HepG2 (cell line): Measurements from ENCODE around the gene RAET1E. TPM values are rescaled to one million over a fixed set of nuclear protein-coding genes. Genes with fewer than 3 reads are reported as not detected.
A peak's percentile ranks its signal among the peaks of the same experiment; 100 is the strongest.

Source experiments
- ATAC-seq: fragments of 200-7000 bp; cut with Tn5 transposase; 3 replicates; pipeline ENCODE4 v1.9.1; 2020; ENCODE audit warnings: mild to moderate bottlenecking, moderate library complexity
- BruUV-seq: library from RNA; stranded (reverse); fragments of 400-500 nt; replicated peaks from 2 replicates; lab custom pipeline; 2021; lab: Mats Ljungman, UMichigan
- CTCF ChIA-PET: fragments of 300-600 bp; formaldehyde crosslinking; extraction: SDS; loops from one replicate; lab custom pipeline; 2021; ENCODE audit warnings: low total read pairs, inconsistent platforms, low intra/inter-chr PET ratio; lab: Yijun Ruan, JAX
- POLR2A ChIA-PET: fragments of 350-600 bp; sonication (Branson Sonifier 250); formaldehyde crosslinking; loops from one replicate; lab custom pipeline; 2020; ENCODE audit warnings: antibody characterized with exemption, inconsistent platforms; lab: Yijun Ruan, JAX
- DNase-seq: peaks from one replicate; pipeline ENCODE4 v3.0.0-alpha.2; 2015; ENCODE audit warnings: low spot score
- FAIRE-seq: peaks from 3 replicates; lab custom pipeline; 2011; peaks lifted over from hg19 to GRCh38; lab: Jason Lieb, UNC
- H2AFZ ChIP-seq: one replicate; pipeline ENCODE4 v1.6.1; 2011; ENCODE audit warnings: low read length, inconsistent platforms
- H3K27ac ChIP-seq: fragments of 300-600 bp; 3 replicates; pipeline ENCODE4 v1.8.0; 2011; ENCODE audit warnings: mixed run types, mild to moderate bottlenecking, mixed read lengths, low read length, inconsistent platforms; ENCODE audit not compliant: insufficient read depth; ENCODE audit errors: extremely low read length
- H3K27me3 ChIP-seq, 2 experiments: fragments of 200-600 bp in 1 of 2; 2 replicates in 1 of 2; 3 replicates in 1 of 2; pipeline versions ENCODE4 v1.6.0 to v1.8.0; 2011; ENCODE audit warnings: low read length in 2 of 2, mild to moderate bottlenecking in 2 of 2, moderate library complexity in 2 of 2, inconsistent platforms in 1 of 2; ENCODE audit not compliant: insufficient read depth in 2 of 2, control insufficient read depth in 1 of 2
- H3K36me3 ChIP-seq, 2 experiments: fragments of 200-600 bp in 1 of 2; replicated peaks in 1 of 2; 2 replicates in 1 of 2; 3 replicates in 1 of 2; pipeline versions ENCODE4 v1.5.1 to v1.8.0; 2011; ENCODE audit warnings: low read length in 2 of 2, inconsistent platforms in 1 of 2; ENCODE audit not compliant: insufficient read depth in 2 of 2, control insufficient read depth in 1 of 2
- H3K4me1 ChIP-seq: 2 replicates; pipeline ENCODE4 v1.5.1; 2012; ENCODE audit warnings: low read length, inconsistent platforms; ENCODE audit not compliant: insufficient read depth
- H3K4me2 ChIP-seq: 2 replicates; pipeline ENCODE4 v1.6.0; 2011; ENCODE audit warnings: low read depth, low read length, inconsistent platforms
- H3K4me3 ChIP-seq, 3 experiments: fragments of 200-600 bp in 1 of 3; sonication (generic), shearing (Covaris generic) in 1 of 3; replicated peaks in 1 of 3; 2 replicates each; pipeline ENCODE4 v1.5.1; 2011 to 2016; ENCODE audit warnings: low read length in 3 of 3, inconsistent platforms in 2 of 3, low read depth in 2 of 3, mild to moderate bottlenecking in 2 of 3, control low read depth in 1 of 3, mixed read lengths in 1 of 3; ENCODE audit not compliant: insufficient read depth in 1 of 3
- H3K79me2 ChIP-seq: one replicate; pipeline ENCODE4 v1.6.1; 2011; ENCODE audit warnings: low read length, inconsistent platforms; ENCODE audit not compliant: insufficient read depth
- H3K9ac ChIP-seq: 2 replicates; pipeline ENCODE4 v1.6.0; 2011; ENCODE audit warnings: mild to moderate bottlenecking, low read depth, low read length, inconsistent platforms; ENCODE audit not compliant: insufficient read depth
- H3K9me3 ChIP-seq: 2 replicates; pipeline ENCODE4 v1.5.1; 2012; ENCODE audit warnings: mild to moderate bottlenecking, low read length
- H4K20me1 ChIP-seq: 2 replicates; pipeline ENCODE4 v1.6.0; 2011; ENCODE audit warnings: inconsistent platforms, mild to moderate bottlenecking, low read length, moderate library complexity; ENCODE audit not compliant: insufficient read depth
- FOXA3 ChIP-seq: IDR thresholded peaks from 2 replicates; pipeline ENCODE4 v1.6.1; 2016; ENCODE audit warnings: missing genetic modification reagents, missing compliant biosample characterization
- KLF16 ChIP-seq, 2 experiments: sonication (generic) in 1 of 2; formaldehyde crosslinking in 1 of 2; IDR thresholded peaks; 2 replicates each; pipeline versions ENCODE4 v1.6.1 to v1.8.0; 2016 to 2023; ENCODE audit warnings: missing genetic modification reagents in 2 of 2, missing compliant biosample characterization in 1 of 2
- MAFK ChIP-seq, 2 experiments: IDR thresholded peaks in 1 of 2; conservative IDR thresholded peaks in 1 of 2; 2 replicates each; pipeline ENCODE4 v1.6.1; 2011; ENCODE audit warnings: improper control_type of control experiment in 2 of 2, low read length in 2 of 2
- MYNN ChIP-seq: sonication (generic); formaldehyde crosslinking; IDR thresholded peaks from 2 replicates; pipeline ENCODE4 v1.4.0; 2020; ENCODE audit warnings: mild to moderate bottlenecking, low read depth, missing genetic modification reagents
- PAF1 ChIP-seq: IDR thresholded peaks from 2 replicates; pipeline ENCODE4 v1.6.1; 2016; ENCODE audit warnings: missing genetic modification reagents, missing compliant biosample characterization
- ZNF17 ChIP-seq: sonication (generic); formaldehyde crosslinking; IDR thresholded peaks from 2 replicates; pipeline ENCODE4 v1.5.0; 2020; ENCODE audit warnings: mild to moderate bottlenecking, missing genetic modification reagents
- WGBS: methylation state at CpG from one replicate; pipeline ENCODE4 v1.1.6; 2017; ENCODE audit warnings: low lambda C conversion rate; 5-methylcytosine and 5-hydroxymethylcytosine counted together
- in situ Hi-C: cut with HindIII; loops from 2 replicates; pipeline ENCODE4 v1.10.0; 2017; ENCODE audit warnings: low pct_unique_long_range_greater_than_20kb; ENCODE audit not compliant: extremely low pct_ligation_motif_present
- intact Hi-C: fragments of 100-400 bp; cut with micrococcal nuclease; formaldehyde crosslinking; loops from one replicate; pipeline ENCODE4 v1.10.0; 2022; ENCODE audit not compliant: unreplicated experiment
- polyA plus RNA-seq, 8 experiments: library from polyadenylated mRNA; depleted of rRNA in 3 of 8; stranded (reverse) in 7 of 8; unstranded in 1 of 8; fragments of >200 nt; fragmentation: Illumina TruSeq in 4 of 8; extraction: Trizol in 4 of 8; gene quantifications; 2 replicates each; pipeline versions ENCODE4 v1.2.1 to v1.2.3, GENCODE V29; 2011 to 2016; ENCODE audit warnings: low read depth in 4 of 8, missing spikeins in 1 of 8, mixed read lengths in 1 of 8; ENCODE audit not compliant: insufficient read depth in 1 of 8
- total RNA-seq, 5 experiments: library from RNA; depleted of rRNA; stranded (reverse); fragments of >200 nt; fragmentation: Illumina TruSeq; extraction: Trizol; gene quantifications; 2 replicates each; pipeline ENCODE4 v1.2.3, GENCODE V29; 2016; ENCODE audit warnings: low read depth in 1 of 5
- TF ChIP-seq, protein P1 (sequence below): sonication (generic); formaldehyde crosslinking; IDR thresholded peaks from 2 replicates; pipeline ENCODE4 v1.4.0; 2020; ENCODE audit warnings: missing genetic modification reagents
- TF ChIP-seq, protein P2 (sequence below): sonication (generic); formaldehyde crosslinking; IDR thresholded peaks from 2 replicates; pipeline ENCODE4 v1.4.0; 2020; ENCODE audit warnings: missing genetic modification reagents

Gene RAET1E
- total and polyA plus RNA-seq, 2 of the 13 experiments (the other 11 are each of a cell fraction or from before 2014, with no cell fraction given) = not detected

DNA sequence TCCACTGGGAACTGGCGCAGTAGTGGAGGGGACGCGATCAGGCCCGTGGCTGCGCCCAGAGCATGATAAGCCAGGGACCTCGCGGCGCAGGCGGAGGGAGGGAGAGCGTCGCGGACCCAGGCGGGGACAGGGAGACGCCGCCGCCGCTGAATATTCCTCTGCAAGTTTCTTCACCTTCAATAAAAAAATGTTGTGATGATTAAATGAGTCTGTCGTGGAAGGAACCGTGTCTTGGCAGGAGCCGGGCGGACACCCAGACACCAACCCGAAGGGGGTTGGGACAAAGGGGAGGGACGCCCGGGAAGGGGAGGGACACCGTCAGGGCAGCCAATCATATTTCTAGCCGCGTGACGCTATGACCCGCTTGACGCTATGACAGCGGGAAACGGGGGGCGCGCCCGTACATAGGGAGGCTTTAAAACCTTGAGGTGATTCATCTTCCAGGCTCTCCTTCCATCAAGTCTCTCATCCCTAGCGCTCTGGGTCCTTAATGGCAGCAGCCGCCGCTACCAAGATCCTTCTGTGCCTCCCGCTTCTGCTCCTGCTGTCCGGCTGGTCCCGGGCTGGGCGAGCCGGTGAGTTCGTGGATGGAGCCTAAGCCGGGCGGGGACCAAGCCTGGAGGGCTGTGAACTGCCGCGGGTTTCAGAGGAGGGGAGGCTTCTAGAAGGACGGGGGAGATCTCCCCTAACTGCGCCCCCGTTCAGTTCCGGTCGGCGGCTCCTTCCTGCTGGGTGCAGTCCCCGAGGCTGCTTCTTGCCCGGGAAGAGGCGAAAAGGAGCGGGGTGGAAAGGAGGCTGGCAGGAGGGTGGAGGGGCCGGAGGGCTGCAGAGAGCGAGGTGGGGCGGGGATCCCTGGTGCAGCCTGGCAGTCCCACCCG lies 43.9 kb upstream of the RAET1E start, which contains the start of gene ULBP2:
Gene ULBP2, plus strand, starts transcription at position 432 of the 878 bp plus-strand sequence. Its CDS starts 59 bp downstream, at position 491.
- ChIA-PET POLR2A (no interaction called here), CTCF (no interaction called here)
- intact Hi-C loops (no loop called here), in situ Hi-C loops (no loop called here)
- H3K4me2 ChIP-seq = peak within 1 kb of the TSS; percentile 3; the same call in 1 of the 2 replicates
- TF ChIP-seq MYNN (CRISPR knock-in tag) = no peak
- no peak for TF ChIP-seq KLF16 (CRISPR knock-in tag; IDR thresholded peaks at IDR 0.05)
- no peak for TF ChIP-seq MAFK (conservative IDR thresholded peaks at IDR 0.05 in 1 of 2, IDR thresholded peaks at IDR 0.05 in 1 of 2; ENCODE audit: low read length in 2 of 2)
- TF ChIP-seq, protein P1, sequence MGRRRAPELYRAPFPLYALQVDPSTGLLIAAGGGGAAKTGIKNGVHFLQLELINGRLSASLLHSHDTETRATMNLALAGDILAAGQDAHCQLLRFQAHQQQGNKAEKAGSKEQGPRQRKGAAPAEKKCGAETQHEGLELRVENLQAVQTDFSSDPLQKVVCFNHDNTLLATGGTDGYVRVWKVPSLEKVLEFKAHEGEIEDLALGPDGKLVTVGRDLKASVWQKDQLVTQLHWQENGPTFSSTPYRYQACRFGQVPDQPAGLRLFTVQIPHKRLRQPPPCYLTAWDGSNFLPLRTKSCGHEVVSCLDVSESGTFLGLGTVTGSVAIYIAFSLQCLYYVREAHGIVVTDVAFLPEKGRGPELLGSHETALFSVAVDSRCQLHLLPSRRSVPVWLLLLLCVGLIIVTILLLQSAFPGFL (CRISPR knock-in tag) = no peak
- no peak for TF ChIP-seq ZNF17
- TF ChIP-seq, protein P2, sequence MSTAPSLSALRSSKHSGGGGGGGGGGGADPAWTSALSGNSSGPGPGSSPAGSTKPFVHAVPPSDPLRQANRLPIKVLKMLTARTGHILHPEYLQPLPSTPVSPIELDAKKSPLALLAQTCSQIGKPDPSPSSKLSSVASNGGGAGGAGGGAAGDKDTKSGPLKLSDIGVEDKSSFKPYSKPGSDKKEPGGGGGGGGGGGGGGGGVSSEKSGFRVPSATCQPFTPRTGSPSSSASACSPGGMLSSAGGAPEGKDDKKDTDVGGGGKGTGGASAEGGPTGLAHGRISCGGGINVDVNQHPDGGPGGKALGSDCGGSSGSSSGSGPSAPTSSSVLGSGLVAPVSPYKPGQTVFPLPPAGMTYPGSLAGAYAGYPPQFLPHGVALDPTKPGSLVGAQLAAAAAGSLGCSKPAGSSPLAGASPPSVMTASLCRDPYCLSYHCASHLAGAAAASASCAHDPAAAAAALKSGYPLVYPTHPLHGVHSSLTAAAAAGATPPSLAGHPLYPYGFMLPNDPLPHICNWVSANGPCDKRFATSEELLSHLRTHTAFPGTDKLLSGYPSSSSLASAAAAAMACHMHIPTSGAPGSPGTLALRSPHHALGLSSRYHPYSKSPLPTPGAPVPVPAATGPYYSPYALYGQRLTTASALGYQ (CRISPR knock-in tag) = no peak
- TF ChIP-seq FOXA3 = no peak
- no peak for TF ChIP-seq PAF1 (CRISPR knock-in tag)
- H3K9me3 ChIP-seq = no peaks in the 10 kb centered on the region
- ATAC-seq (no peak), FAIRE-seq (no peak), DNase-seq (no peak)
- no TSS peak for BruUV-seq
- peaks cover 12% of the 10 kb centered on the region for H3K4me1 ChIP-seq
- no peaks in the 10 kb centered on the region; the same call in 1 of the 2 replicates for H4K20me1 ChIP-seq
- peak within 1 kb of the TSS in 1 of 3 experiments; percentile 3; a peak in 1 of 6 replicates for H3K4me3 ChIP-seq
- no peaks in the 10 kb centered on the region for H3K36me3 ChIP-seq
- no peak within 1 kb of the TSS for H2AFZ ChIP-seq
- H3K79me2 ChIP-seq = no peaks in the 10 kb centered on the region
- no peak within 1 kb of the TSS for H3K27ac ChIP-seq
- H3K9ac ChIP-seq = no peak within 1 kb of the TSS
- 47% methylated on average over 61 of the region's 62 CpGs for WGBS
- peaks cover 19 to 54% of the 10 kb centered on the region in 2 experiments for H3K27me3 ChIP-seq
